GM23338 (cell line): Measurements from ENCODE around the gene MINDY4. TPM values are rescaled to one million over a fixed set of nuclear protein-coding genes. Genes with fewer than 3 reads are reported as not detected.

Source experiments
- ATAC-seq: fragments of 200-7000 bp; cut with Tn5 transposase; 3 replicates; pipeline ENCODE4 v1.9.1; 2020
- DNase-seq: peaks from one replicate; pipeline ENCODE4 v3.0.0-alpha.2; 2015; ENCODE audit warnings: low spot score
- H2AFZ ChIP-seq: fragments of 200-600 bp; sonication (generic); 2 replicates; pipeline ENCODE4 v1.8.0; 2016; ENCODE audit warnings: antibody characterized with exemption, mild to moderate bottlenecking, moderate library complexity
- H3F3A ChIP-seq: fragments of 200-600 bp; sonication (generic); replicated peaks from 2 replicates; pipeline ENCODE4 v1.8.0; 2017; ENCODE audit warnings: antibody characterized with exemption, mixed run types, low read depth
- H3K27ac ChIP-seq: fragments of 200-600 bp; sonication (generic); 2 replicates; pipeline ENCODE4 v1.6.1; 2016; ENCODE audit warnings: low read depth
- H3K27me3 ChIP-seq: fragments of 200-600 bp; sonication (generic); 2 replicates; pipeline ENCODE4 v1.8.0; 2016; ENCODE audit warnings: mild to moderate bottlenecking, mixed run types, moderate library complexity; ENCODE audit not compliant: insufficient read depth
- H3K36me3 ChIP-seq: fragments of 200-600 bp; sonication (generic); 2 replicates; pipeline ENCODE4 v1.8.0; 2016; ENCODE audit warnings: mild to moderate bottlenecking; ENCODE audit not compliant: insufficient read depth
- H3K4me1 ChIP-seq: fragments of 200-600 bp; sonication (generic); 2 replicates; pipeline ENCODE4 v1.8.0; 2016; ENCODE audit warnings: mild to moderate bottlenecking, moderate library complexity; ENCODE audit not compliant: insufficient read depth
- H3K4me2 ChIP-seq: fragments of 200-600 bp; sonication (generic); 2 replicates; pipeline ENCODE4 v1.7.1; 2017; ENCODE audit warnings: mixed run types
- H3K4me3 ChIP-seq: fragments of 200-600 bp; sonication (generic); 2 replicates; pipeline ENCODE4 v1.6.1; 2016; ENCODE audit warnings: mixed run types
- H3K79me2 ChIP-seq: fragments of 200-600 bp; sonication (generic); replicated peaks from 2 replicates; pipeline ENCODE4 v1.8.0; 2017; ENCODE audit warnings: mild to moderate bottlenecking; ENCODE audit not compliant: insufficient read depth
- H3K9me2 ChIP-seq: fragments of 200-600 bp; sonication (generic); 2 replicates; pipeline ENCODE4 v1.8.0; 2017; ENCODE audit not compliant: insufficient read depth
- H4K20me1 ChIP-seq: fragments of 200-600 bp; sonication (generic); replicated peaks from 2 replicates; pipeline ENCODE4 v1.8.0; 2017; ENCODE audit warnings: mild to moderate bottlenecking; ENCODE audit not compliant: insufficient read depth
- H3K27ac Mint-ChIP-seq: 2 replicates; pipeline ENCODE4 v1.8.0; 2020; ENCODE audit warnings: inconsistent platforms, mild to moderate bottlenecking, moderate library complexity, mixed read lengths
- H3K27me3 Mint-ChIP-seq: 3 replicates; pipeline ENCODE4 v1.8.0; 2022; ENCODE audit warnings: low read depth, mild to moderate bottlenecking, moderate library complexity, mixed read lengths, inconsistent platforms; ENCODE audit not compliant: insufficient read depth, poor library complexity
- H3K36me3 Mint-ChIP-seq: 3 replicates; pipeline ENCODE4 v1.8.0; 2021; ENCODE audit warnings: low read depth, mild to moderate bottlenecking, inconsistent platforms, moderate library complexity, mixed read lengths
- H3K4me1 Mint-ChIP-seq: 3 replicates; pipeline ENCODE4 v1.8.0; 2020; ENCODE audit warnings: mild to moderate bottlenecking, inconsistent platforms, mixed read lengths
- H3K4me3 Mint-ChIP-seq: 3 replicates; pipeline ENCODE4 v1.8.0; 2021; ENCODE audit warnings: moderate library complexity, mild to moderate bottlenecking, inconsistent platforms, mixed read lengths
- H3K9me3 Mint-ChIP-seq: 3 replicates; pipeline ENCODE4 v1.8.0; 2020; ENCODE audit warnings: moderate library complexity, mild to moderate bottlenecking, inconsistent platforms, mixed read lengths
- CREB1 ChIP-seq: fragments of 250-450 bp; sonication (Bioruptor Pico); IDR thresholded peaks from 2 replicates; pipeline ENCODE4 v1.5.0; 2020; ENCODE audit warnings: low read depth, mild to moderate bottlenecking, moderate library complexity
- CTCF ChIP-seq, 2 experiments: fragments of 200-600 bp in 1 of 2; sonication (generic) in 1 of 2; conservative IDR thresholded peaks; 2 replicates each; pipeline versions ENCODE4 v1.5.1 to v1.6.1; 2016 to 2017; ENCODE audit warnings: antibody characterized with exemption in 2 of 2, low read depth in 2 of 2, mild to moderate bottlenecking in 2 of 2, moderate library complexity in 1 of 2
- EZH2 ChIP-seq: fragments of 200-600 bp; sonication (generic); IDR thresholded peaks from one replicate; pipeline ENCODE4 v1.8.0; 2017; ENCODE audit warnings: antibody characterized with exemption, mild to moderate bottlenecking, low read depth; ENCODE audit not compliant: unreplicated experiment
- EZH2phosphoT487 ChIP-seq: fragments of 200-600 bp; sonication (generic); IDR thresholded peaks from one replicate; pipeline ENCODE4 v1.8.1; 2018; ENCODE audit warnings: antibody characterized with exemption; ENCODE audit not compliant: unreplicated experiment
- JUNB ChIP-seq: IDR thresholded peaks from one replicate; pipeline ENCODE4 v1.6.1; 2016; ENCODE audit warnings: antibody characterized with exemption; ENCODE audit not compliant: unreplicated experiment
- NANOG ChIP-seq: IDR thresholded peaks from 2 replicates; pipeline ENCODE4 v1.6.1; 2016; ENCODE audit warnings: antibody characterized with exemption, borderline replicate concordance
- POLR2AphosphoS5 ChIP-seq: IDR thresholded peaks from 2 replicates; pipeline ENCODE4 v1.6.1; 2016; ENCODE audit warnings: antibody characterized with exemption, low read depth
- REST ChIP-seq: IDR thresholded peaks from one replicate; pipeline ENCODE4 v1.6.1; 2018; ENCODE audit warnings: antibody characterized with exemption; ENCODE audit not compliant: unreplicated experiment
- STAT1 ChIP-seq: IDR thresholded peaks from one replicate; pipeline ENCODE4 v1.6.1; 2016; ENCODE audit warnings: antibody characterized with exemption; ENCODE audit not compliant: unreplicated experiment
- ZNF114 ChIP-seq: fragments of 250-450 bp; sonication (Bioruptor Pico); IDR thresholded peaks from 2 replicates; pipeline ENCODE4 v1.5.0; 2020; ENCODE audit warnings: mild to moderate bottlenecking, moderate library complexity
- ZNF331 ChIP-seq: fragments of 250-450 bp; sonication (Bioruptor Pico); IDR thresholded peaks from 2 replicates; pipeline ENCODE4 v1.5.0; 2020; ENCODE audit warnings: low read depth, mild to moderate bottlenecking, moderate library complexity
- polyA plus RNA-seq: library from polyadenylated mRNA; unstranded; fragments of >200 nt; fragmentation: Nextera tagmentation; extraction: Ambion mirVana; gene quantifications from 2 replicates; pipeline ENCODE4 v1.2.1, GENCODE V29; 2016
- total RNA-seq: library from RNA; depleted of rRNA; stranded (reverse); fragments of >200 nt; shearing (Covaris generic); gene quantifications from 2 replicates; pipeline ENCODE4 v1.2.3, GENCODE V29; 2014
- TF ChIP-seq, protein P1 (sequence below): fragments of 250-450 bp; sonication (Bioruptor Pico); IDR thresholded peaks from 2 replicates; pipeline ENCODE4 v1.5.0; 2020; ENCODE audit warnings: mild to moderate bottlenecking, moderate library complexity
- TF ChIP-seq, protein P2 (sequence below): IDR thresholded peaks from 2 replicates; pipeline ENCODE4 v1.6.1; 2016; ENCODE audit warnings: antibody characterized with exemption

MINDY4 gene
- total and polyA plus RNA-seq, 2 experiments from 2014 or later = 1.7 to 4.4 TPM

GRCh38 chr7:30814700-30815387, 43.6 kb downstream of the MINDY4 start:
- Histone ChIP-seq H4K20me1 (no peaks in the 10 kb centered on the region), H3K4me1 (no peaks in the 10 kb centered on the region), H3K27ac (no peak overlapping the region), H3K4me3 (no peak overlapping the region), H2AFZ (no peak overlapping the region), H3K27me3 (no peaks in the 10 kb centered on the region), H3F3A (no peaks in the 10 kb centered on the region), H3K36me3 (no peaks in the 10 kb centered on the region), H3K4me2 (no peak overlapping the region), H3K79me2 (no peaks in the 10 kb centered on the region), H3K9me2 (no peaks in the 10 kb centered on the region)
- no peak for TF ChIP-seq REST
- TF ChIP-seq ZNF114 (CRISPR knock-in tag) = no peak
- TF ChIP-seq ZNF331 (CRISPR knock-in tag) = no peak
- no peak for TF ChIP-seq JUNB
- no peak for TF ChIP-seq EZH2
- TF ChIP-seq STAT1 = no peak
- TF ChIP-seq EZH2phosphoT487 = no peak
- TF ChIP-seq, protein P1, sequence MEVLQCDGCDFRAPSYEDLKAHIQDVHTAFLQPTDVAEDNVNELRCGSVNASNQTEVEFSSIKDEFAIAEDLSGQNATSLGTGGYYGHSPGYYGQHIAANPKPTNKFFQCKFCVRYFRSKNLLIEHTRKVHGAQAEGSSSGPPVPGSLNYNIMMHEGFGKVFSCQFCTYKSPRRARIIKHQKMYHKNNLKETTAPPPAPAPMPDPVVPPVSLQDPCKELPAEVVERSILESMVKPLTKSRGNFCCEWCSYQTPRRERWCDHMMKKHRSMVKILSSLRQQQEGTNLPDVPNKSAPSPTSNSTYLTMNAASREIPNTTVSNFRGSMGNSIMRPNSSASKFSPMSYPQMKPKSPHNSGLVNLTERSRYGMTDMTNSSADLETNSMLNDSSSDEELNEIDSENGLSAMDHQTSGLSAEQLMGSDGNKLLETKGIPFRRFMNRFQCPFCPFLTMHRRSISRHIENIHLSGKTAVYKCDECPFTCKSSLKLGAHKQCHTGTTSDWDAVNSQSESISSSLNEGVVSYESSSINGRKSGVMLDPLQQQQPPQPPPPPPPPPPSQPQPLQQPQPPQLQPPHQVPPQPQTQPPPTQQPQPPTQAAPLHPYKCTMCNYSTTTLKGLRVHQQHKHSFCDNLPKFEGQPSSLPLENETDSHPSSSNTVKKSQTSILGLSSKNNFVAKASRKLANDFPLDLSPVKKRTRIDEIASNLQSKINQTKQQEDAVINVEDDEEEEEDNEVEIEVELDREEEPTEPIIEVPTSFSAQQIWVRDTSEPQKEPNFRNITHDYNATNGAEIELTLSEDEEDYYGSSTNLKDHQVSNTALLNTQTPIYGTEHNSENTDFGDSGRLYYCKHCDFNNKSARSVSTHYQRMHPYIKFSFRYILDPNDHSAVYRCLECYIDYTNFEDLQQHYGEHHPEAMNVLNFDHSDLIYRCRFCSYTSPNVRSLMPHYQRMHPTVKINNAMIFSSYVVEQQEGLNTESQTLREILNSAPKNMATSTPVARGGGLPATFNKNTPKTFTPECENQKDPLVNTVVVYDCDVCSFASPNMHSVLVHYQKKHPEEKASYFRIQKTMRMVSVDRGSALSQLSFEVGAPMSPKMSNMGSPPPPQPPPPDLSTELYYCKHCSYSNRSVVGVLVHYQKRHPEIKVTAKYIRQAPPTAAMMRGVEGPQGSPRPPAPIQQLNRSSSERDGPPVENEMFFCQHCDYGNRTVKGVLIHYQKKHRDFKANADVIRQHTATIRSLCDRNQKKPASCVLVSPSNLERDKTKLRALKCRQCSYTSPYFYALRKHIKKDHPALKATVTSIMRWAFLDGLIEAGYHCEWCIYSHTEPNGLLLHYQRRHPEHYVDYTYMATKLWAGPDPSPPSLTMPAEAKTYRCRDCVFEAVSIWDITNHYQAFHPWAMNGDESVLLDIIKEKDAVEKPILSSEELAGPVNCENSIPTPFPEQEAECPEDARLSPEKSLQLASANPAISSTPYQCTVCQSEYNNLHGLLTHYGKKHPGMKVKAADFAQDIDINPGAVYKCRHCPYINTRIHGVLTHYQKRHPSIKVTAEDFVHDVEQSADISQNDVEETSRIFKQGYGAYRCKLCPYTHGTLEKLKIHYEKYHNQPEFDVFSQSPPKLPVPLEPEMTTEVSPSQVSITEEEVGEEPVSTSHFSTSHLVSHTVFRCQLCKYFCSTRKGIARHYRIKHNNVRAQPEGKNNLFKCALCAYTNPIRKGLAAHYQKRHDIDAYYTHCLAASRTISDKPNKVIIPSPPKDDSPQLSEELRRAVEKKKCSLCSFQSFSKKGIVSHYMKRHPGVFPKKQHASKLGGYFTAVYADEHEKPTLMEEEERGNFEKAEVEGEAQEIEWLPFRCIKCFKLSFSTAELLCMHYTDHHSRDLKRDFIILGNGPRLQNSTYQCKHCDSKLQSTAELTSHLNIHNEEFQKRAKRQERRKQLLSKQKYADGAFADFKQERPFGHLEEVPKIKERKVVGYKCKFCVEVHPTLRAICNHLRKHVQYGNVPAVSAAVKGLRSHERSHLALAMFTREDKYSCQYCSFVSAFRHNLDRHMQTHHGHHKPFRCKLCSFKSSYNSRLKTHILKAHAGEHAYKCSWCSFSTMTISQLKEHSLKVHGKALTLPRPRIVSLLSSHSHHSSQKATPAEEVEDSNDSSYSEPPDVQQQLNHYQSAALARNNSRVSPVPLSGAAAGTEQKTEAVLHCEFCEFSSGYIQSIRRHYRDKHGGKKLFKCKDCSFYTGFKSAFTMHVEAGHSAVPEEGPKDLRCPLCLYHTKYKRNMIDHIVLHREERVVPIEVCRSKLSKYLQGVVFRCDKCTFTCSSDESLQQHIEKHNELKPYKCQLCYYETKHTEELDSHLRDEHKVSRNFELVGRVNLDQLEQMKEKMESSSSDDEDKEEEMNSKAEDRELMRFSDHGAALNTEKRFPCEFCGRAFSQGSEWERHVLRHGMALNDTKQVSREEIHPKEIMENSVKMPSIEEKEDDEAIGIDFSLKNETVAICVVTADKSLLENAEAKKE (CRISPR knock-in tag) = no peak
- TF ChIP-seq CREB1 (CRISPR knock-in tag) = no peak
- no peak for TF ChIP-seq NANOG
- TF ChIP-seq, protein P2, sequence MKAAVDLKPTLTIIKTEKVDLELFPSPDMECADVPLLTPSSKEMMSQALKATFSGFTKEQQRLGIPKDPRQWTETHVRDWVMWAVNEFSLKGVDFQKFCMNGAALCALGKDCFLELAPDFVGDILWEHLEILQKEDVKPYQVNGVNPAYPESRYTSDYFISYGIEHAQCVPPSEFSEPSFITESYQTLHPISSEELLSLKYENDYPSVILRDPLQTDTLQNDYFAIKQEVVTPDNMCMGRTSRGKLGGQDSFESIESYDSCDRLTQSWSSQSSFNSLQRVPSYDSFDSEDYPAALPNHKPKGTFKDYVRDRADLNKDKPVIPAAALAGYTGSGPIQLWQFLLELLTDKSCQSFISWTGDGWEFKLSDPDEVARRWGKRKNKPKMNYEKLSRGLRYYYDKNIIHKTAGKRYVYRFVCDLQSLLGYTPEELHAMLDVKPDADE = no peak
- TF ChIP-seq CTCF (conservative IDR thresholded peaks at IDR 0.05; ENCODE audit: low read depth in 2 of 2) = no peak
- TF ChIP-seq POLR2AphosphoS5 = no peak
- ATAC-seq = no peak; the same call in 2 of the 3 replicates
- no peak for DNase-seq
- Mint-ChIP-seq H3K4me1 (peaks cover 6% of the 10 kb centered on the region), H3K9me3 (no peaks in the 10 kb centered on the region), H3K27me3 (peaks cover 2% of the 10 kb centered on the region), H3K4me3 (no peak overlapping the region), H3K27ac (no peak overlapping the region), H3K36me3 (no peaks in the 10 kb centered on the region)
